GM12801 (cell line): ENCODE data around the gene MYL4.

ENCODE experiments used
- CTCF ChIP-seq: IDR thresholded peaks from one replicate; pipeline ENCODE4 v1.5.1; 2011; ENCODE audit warnings: control low read depth; ENCODE audit not compliant: insufficient read length; ENCODE audit errors: extremely low read depth

The MYL4 gene

DNA sequence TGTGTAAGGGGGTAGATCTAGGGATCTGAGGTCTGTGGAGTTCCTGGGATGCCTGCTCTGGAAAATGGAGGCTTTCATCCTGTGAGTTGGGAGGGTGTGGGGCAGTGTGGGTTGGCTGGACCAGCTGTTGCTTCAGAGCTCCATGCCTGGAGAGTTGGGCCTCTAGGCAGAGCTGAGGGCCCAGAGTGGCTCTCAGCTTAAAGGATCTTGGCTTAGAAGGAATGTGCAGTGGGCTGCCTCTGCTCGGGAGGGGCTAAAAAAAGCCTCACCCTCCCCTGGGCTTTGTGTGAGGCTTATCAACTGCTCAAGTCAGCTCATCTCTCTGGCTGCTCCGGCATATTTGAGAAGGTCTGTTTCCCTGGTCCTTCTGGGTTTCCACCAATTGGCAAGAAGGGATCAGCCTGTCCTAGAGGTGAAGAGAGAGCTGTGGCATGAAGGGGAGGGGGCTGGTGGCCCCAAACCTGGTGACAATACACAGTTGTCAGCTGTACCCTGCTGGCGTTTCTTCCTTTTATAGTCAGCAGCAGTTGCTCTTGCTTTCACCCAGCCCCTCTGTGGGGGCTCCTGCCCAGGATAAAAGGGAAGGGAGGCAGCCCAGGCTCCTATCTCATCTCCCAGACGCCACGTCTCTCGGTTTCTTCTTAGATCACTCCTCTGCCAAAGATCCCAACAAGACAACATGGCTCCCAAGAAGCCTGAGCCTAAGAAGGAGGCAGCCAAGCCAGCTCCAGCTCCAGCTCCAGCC lies at the start of gene MYL4:
MYL4 (plus strand) TSS at position 605 of the 745 bp plus-strand sequence; CDS start at position 680, 75 bp downstream.
- no peak for TF ChIP-seq CTCF

DNA sequence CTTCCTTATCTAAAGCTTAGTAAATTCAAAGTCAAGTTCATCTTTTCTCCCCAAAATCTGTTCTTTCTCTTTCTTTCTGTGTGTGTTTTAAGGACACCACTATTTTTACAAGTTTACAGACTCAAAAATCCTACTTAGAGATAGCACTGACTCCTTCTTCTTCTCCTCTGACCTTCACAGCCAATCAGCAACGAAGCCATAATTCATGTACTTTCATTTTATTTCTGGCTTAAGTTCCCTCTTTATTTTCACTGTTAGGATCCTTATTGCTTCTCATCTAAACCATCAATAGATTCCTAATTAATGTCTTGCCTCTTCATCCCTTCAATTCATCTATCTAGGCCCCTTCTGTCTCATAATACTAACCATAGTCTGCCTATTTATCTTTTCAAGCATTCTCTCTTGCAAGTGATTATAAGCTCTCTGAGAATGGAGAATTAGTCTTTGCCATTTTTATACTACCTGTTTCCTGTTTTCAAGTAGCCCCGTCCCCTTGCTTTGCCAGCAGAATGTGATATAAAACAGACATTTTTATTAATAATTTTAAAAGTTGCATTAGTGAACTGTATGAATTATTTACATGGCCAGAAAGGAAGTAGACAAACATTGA lies 47.0 kb upstream of the MYL4 start:
- TF ChIP-seq CTCF = no peak

DNA sequence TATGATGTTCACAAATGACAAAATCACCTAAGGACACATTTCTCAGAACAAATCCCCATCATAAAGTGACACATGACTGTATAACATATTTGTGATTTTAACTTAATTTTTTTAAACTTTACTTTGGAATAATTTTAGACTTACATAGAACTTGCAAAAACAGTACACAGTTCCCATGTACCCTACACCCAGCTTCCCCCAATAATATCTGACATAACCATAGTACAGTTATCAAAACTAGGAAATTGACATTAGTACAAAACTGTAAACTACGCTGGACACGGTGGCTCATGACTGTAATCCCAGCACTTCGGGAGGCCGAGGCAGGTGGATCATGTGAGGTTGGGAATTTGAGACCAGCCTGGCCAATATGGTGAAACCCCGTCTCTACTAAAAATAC lies 44.9 kb upstream of the MYL4 start:
- no peak for TF ChIP-seq CTCF

- TF ChIP-seq CTCF = no peak
Measured at GRCh38 chr17:47165137-47165536, 44.0 kb upstream of the MYL4 start.

DNA sequence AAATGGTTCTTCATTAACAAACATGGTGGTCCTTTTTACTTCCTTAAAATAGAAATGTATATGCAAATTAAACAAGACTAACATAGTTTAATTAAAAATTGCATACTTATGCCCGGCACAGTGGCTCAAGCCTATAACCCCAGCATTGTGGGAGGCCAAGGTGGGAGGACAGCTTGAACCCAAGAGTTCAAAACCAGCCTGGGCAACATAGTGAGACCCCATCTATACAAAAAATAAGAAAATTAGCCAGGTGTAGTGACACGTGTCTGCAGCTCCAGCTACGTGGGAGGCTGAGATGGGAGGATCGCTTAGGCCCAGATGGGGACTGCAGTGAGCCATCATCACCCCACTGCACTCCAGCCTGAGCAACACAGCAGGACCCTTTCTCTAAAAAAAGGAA lies 38.4 kb upstream of the MYL4 start:
- no peak for TF ChIP-seq CTCF

DNA sequence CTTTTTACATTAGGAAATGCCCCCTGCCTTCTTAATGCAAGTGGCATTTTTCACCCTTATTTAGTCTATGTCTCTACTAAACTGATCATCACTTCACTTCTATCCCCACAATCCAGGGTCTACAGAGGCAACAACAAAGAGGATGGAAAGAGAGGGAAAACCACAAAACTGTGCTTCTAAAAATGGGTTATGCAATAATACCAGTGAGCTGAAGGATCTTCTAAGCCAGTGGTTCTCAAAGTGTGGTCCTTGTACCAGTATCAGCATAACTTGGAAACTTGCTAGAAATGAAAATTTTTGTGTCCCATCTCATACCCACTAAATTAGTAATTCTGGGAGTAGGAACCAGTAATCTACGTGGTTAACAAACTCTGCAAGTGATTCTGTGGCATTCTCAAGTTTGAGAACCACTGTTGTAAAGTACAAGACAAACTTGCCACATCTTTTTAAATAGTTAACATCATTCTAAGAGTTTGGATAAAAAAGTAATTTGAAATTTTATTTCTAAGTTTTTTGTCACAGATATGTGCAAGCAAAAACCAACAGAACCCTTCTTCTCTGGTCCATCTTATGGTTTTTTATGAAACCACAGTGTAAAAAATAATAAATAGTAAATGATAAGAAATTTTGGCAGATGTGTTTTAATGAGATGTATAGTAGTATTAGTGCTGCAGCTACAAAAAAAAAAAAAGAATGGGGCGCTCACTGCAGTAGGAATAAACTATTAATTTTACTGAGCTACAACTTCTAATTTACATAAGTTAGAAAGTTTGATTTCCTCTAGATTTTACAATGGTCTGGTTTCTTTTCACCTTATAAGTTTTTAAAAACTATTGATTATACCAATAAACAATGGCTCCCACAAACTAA lies 36.2 kb upstream of the MYL4 start:
- no peak for TF ChIP-seq CTCF

DNA sequence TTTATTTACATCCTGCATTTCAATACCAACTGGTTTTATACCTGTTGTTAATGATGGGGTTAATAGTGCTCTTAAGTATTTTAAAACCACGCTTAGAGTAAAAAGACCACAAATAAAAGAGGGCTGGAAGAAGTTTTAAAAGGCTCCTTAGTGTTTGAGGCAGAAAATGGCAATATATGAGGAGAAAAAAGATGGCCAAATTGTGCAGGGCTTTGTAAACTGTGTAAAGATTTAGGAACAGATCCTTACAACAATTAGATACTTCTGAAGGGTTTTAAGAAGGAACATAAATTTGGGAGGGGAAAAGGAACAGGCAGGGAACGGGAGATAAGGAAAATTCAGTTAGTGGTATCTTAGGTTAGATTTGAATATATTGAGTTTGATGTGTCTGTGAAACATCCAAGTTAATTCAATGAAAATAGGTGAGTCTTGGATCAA lies 32.7 kb upstream of the MYL4 start:
- no peak for TF ChIP-seq CTCF
